ENCODE measurements around the gene CDC5L.

- no peak for TF ChIP-seq CTCF (IDR thresholded peaks at IDR 0.05)
- TF ChIP-seq ZFX (IDR thresholded peaks at IDR 0.05; ENCODE audit: borderline replicate concordance): no peak
Observed at GRCh38 chr6:44474643-44475042, 87.1 kb downstream of the CDC5L start.
